ENCODE results near the gene ZNF629. TPM values are rescaled to one million over a fixed set of nuclear protein-coding genes. Genes with fewer than 3 reads are reported as not detected.
"Not testable (repeated sequence)": the region's sequence is repeated elsewhere in the genome, so short reads cannot be mapped to it uniquely, and the experiment has no call there.

Gene ZNF629
- polyA plus RNA-seq, 3 donors = 0.27 to 2.0 (median 0.73) TPM

GRCh38 chr16:30813821-30814189 is 26.8 kb upstream of the ZNF629 start:
- Histone ChIP-seq H3K27ac (ENCODE audit: low read depth in 1 of 2, low read length in 2 of 2) (peak overlapping the region; percentile 61 to 89), H3K9ac (ENCODE audit: insufficient read depth, low read length, poor library complexity, severe bottlenecking) (peak overlapping the region; percentile 73), H3K4me2 (replicated peaks; ENCODE audit: extremely low read depth, low read length, poor library complexity, severe bottlenecking) (peak overlapping the region; percentile 91), H3K27me3 (ENCODE audit: control insufficient read depth in 2 of 2, insufficient read depth in 2 of 2, low read length in 2 of 2) (no peaks in the 10 kb centered on the region), H4K20me1 (ENCODE audit: insufficient read depth, low read length) (no peaks in the 10 kb centered on the region), H3K4me1 (ENCODE audit: control insufficient read depth in 1 of 2, insufficient read depth in 2 of 2, low read length in 2 of 2) (peaks cover 26 to 33% of the 10 kb centered on the region in 2 donors), H3K36me3 (replicated peaks in 1 of 2; ENCODE audit: control insufficient read depth in 1 of 2, insufficient read depth in 2 of 2, low read length in 2 of 2) (no peaks in the 10 kb centered on the region), H3K4me3 (replicated peaks in 1 of 3; ENCODE audit: low read depth in 2 of 3, low read length in 3 of 3) (peak overlapping the region; percentile 46 to 83 (median 55)), H3K79me2 (ENCODE audit: insufficient read depth, low read length) (no peaks in the 10 kb centered on the region), H3K9me3 (replicated peaks in 1 of 2; ENCODE audit: control insufficient read depth in 1 of 2, insufficient read depth in 1 of 2, low read length in 2 of 2) (no peaks in the 10 kb centered on the region), H2AFZ (ENCODE audit: insufficient read depth, low read depth, low read length, poor library complexity, severe bottlenecking) (peak overlapping the region; percentile 97)
- Mint-ChIP-seq H3K9me3 (peaks cover 0 to 6% (median 0%) of the 10 kb centered on the region in 7 donors), H3K27ac (peak overlapping the region; percentile 83 to 93 (median 90)), H3K4me3 (peak overlapping the region; percentile 82 to 91), H3K4me1 (peaks cover 30% of the 10 kb centered on the region), H3K36me3 (no peaks in the 10 kb centered on the region), H3K27me3 (ENCODE audit: low read depth in 3 of 3) (peaks cover 0 to 2% (median 2%) of the 10 kb centered on the region in 3 donors)
- no peak for TF ChIP-seq CTCF (IDR thresholded peaks at IDR 0.05)
- intact Hi-C loops (cut with micrococcal nuclease) = loop anchor here (5.0 to 10.0 kb wide), 2 partner anchors 99 to 183 kb away; no protein-coding TSS in a partner anchor
- WGBS (ENCODE audit: insufficient coverage) = 100% methylated on average over 2 of the region's 3 CpGs
- no peak for DNase-seq

DNA sequence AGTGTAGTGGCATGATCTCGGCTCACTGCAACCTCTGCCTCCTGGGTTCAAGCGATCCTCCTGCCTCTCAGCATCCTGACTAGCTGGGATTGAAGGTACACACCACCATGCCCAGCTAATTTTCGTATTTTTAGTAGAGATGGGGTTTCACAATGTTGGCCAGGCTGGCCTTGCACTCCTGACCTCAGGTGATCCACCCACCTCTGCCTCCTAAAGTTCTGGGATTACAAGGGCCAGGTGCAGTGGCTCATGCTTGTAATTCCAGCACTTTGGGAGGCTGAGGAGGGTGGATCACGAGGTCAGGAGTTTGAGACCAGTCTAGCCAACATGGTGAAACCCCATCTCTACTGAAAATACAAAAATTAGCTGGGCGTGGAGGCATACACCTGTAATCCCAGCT is 22.7 kb upstream of the ZNF629 start:
- H4K20me1 ChIP-seq (ENCODE audit: insufficient read depth, low read length); H3K27ac Mint-ChIP-seq; H3K9me3 ChIP-seq (replicated peaks in 1 of 2; ENCODE audit: control insufficient read depth in 1 of 2, insufficient read depth in 1 of 2, low read length in 2 of 2); H2AFZ ChIP-seq (ENCODE audit: insufficient read depth, low read depth, low read length, poor library complexity, severe bottlenecking); H3K4me2 ChIP-seq (replicated peaks; ENCODE audit: extremely low read depth, low read length, poor library complexity, severe bottlenecking); DNase-seq; H3K4me3 Mint-ChIP-seq; H3K36me3 Mint-ChIP-seq; H3K9me3 Mint-ChIP-seq; H3K27me3 Mint-ChIP-seq (ENCODE audit: low read depth in 3 of 3); H3K27ac ChIP-seq (ENCODE audit: low read depth in 1 of 2, low read length in 2 of 2); H3K9ac ChIP-seq (ENCODE audit: insufficient read depth, low read length, poor library complexity, severe bottlenecking); H3K27me3 ChIP-seq (ENCODE audit: control insufficient read depth in 2 of 2, insufficient read depth in 2 of 2, low read length in 2 of 2); H3K4me3 ChIP-seq (replicated peaks in 1 of 3; ENCODE audit: low read depth in 2 of 3, low read length in 3 of 3); H3K36me3 ChIP-seq (replicated peaks in 1 of 2; ENCODE audit: control insufficient read depth in 1 of 2, insufficient read depth in 2 of 2, low read length in 2 of 2); H3K79me2 ChIP-seq (ENCODE audit: insufficient read depth, low read length): not testable (repeated sequence)
- peaks cover 60 to 69% of the 10 kb centered on the region in 2 donors for H3K4me1 ChIP-seq (ENCODE audit: control insufficient read depth in 1 of 2, insufficient read depth in 2 of 2, low read length in 2 of 2)
- WGBS (ENCODE audit: insufficient coverage) = 98% methylated on average over 4 of the region's 5 CpGs
- peaks cover 54% of the 10 kb centered on the region for H3K4me1 Mint-ChIP-seq
- intact Hi-C loops (cut with micrococcal nuclease) = loop anchor here (5.0 to 10.0 kb wide), 3 partner anchors 47 to 188 kb away; partner anchors contain the start of genes CFAP119 (in 1 of the 2) and RNF40 (in 1 of the 2)

- H3K27ac ChIP-seq (ENCODE audit: low read depth in 1 of 2, low read length in 2 of 2); H3K36me3 ChIP-seq (replicated peaks in 1 of 2; ENCODE audit: control insufficient read depth in 1 of 2, insufficient read depth in 2 of 2, low read length in 2 of 2); H3K79me2 ChIP-seq (ENCODE audit: insufficient read depth, low read length); H3K9me3 ChIP-seq (replicated peaks in 1 of 2; ENCODE audit: control insufficient read depth in 1 of 2, insufficient read depth in 1 of 2, low read length in 2 of 2); H3K27me3 ChIP-seq (ENCODE audit: control insufficient read depth in 2 of 2, insufficient read depth in 2 of 2, low read length in 2 of 2); H4K20me1 ChIP-seq (ENCODE audit: insufficient read depth, low read length); H3K9me3 Mint-ChIP-seq; H2AFZ ChIP-seq (ENCODE audit: insufficient read depth, low read depth, low read length, poor library complexity, severe bottlenecking); H3K36me3 Mint-ChIP-seq; H3K27me3 Mint-ChIP-seq (ENCODE audit: low read depth in 3 of 3); H3K4me3 ChIP-seq (replicated peaks in 1 of 3; ENCODE audit: low read depth in 2 of 3, low read length in 3 of 3); DNase-seq; H3K9ac ChIP-seq (ENCODE audit: insufficient read depth, low read length, poor library complexity, severe bottlenecking): not testable (repeated sequence)
- Histone ChIP-seq H3K4me1 (ENCODE audit: control insufficient read depth in 1 of 2, insufficient read depth in 2 of 2, low read length in 2 of 2) (peaks cover 56 to 64% of the 10 kb centered on the region in 2 donors), H3K4me2 (replicated peaks; ENCODE audit: extremely low read depth, low read length, poor library complexity, severe bottlenecking) (peak overlapping the region; percentile 46)
- peak overlapping the region in 1 of 2 donors; percentile 73 for H3K4me3 Mint-ChIP-seq
- no CpG with 5 or more reads among the region's 5 CpGs for WGBS (ENCODE audit: insufficient coverage)
- peaks cover 49% of the 10 kb centered on the region for H3K4me1 Mint-ChIP-seq
- peak overlapping the region in 3 of 7 donors; percentile 66 to 87 (median 79) for H3K27ac Mint-ChIP-seq
- intact Hi-C loops (cut with micrococcal nuclease) = loop anchor here in 1 of 2 donors (5.0 kb wide), 1 partner anchor 47 kb away; the partner anchor contains the start of genes CFAP119 and RNF40
Observed at GRCh38 chr16:30808890-30809426, 22.0 kb upstream of the ZNF629 start.
